Measurements from ENCODE around the gene HEATR5A. TPM values are rescaled to one million over a fixed set of nuclear protein-coding genes. Genes with fewer than 3 reads are reported as not detected.

Gene HEATR5A
- polyA plus RNA-seq, 1 donor (not counting 4 experiments of a cell fraction or from before 2014, with no cell fraction given) = 16.7 TPM

DNA sequence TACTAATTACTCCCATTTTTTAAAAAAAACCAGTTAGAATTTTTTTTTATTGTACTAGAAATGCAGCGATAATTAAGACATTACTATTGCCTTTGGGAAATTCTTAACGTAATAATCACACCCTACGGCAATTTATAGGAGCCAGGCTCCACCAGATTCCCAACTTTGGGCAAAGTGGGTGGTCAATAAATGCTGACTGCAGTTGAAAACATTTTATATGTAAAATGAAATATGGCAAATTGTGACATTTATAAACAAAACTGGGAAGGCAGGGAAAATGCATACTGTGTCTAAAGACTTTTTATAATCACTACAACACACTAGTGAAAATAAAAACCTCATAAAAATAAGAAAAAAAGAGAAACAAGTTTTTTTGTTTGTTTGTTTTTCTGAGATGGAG is 119.5 kb downstream of the HEATR5A start:
- no peaks in the 10 kb centered on the region for H3K9me1 ChIP-seq (ENCODE audit: control insufficient read depth, extremely low read depth, insufficient read depth, low read length)
- dilution Hi-C loops (cut with MboI; ENCODE audit: extremely low pct_ligation_motif_present, low sequenced_read_pairs) = no loop called here
- no peak overlapping the region for H3K9ac ChIP-seq (ENCODE audit: control insufficient read depth, extremely low read depth, insufficient read depth, low read length)
- H4K20me1 ChIP-seq (ENCODE audit: control insufficient read depth, extremely low read depth, insufficient read depth, low read length) = no peaks in the 10 kb centered on the region
- no peak overlapping the region for H2AFZ ChIP-seq (ENCODE audit: control insufficient read depth, low read length)
- H3K9me3 ChIP-seq (ENCODE audit: control insufficient read depth, low read depth, low read length) = no peaks in the 10 kb centered on the region
- H3K4me3 ChIP-seq (ENCODE audit: control insufficient read depth in 2 of 3, extremely low read depth in 1 of 3, insufficient read depth in 2 of 3, low read depth in 1 of 3, low read length in 3 of 3) = no peak overlapping the region
- no peaks in the 10 kb centered on the region for H3K27me3 ChIP-seq (ENCODE audit: control insufficient read depth, extremely low read depth, insufficient read depth, low read length)
- FAIRE-seq = no peak
- H3K4me1 ChIP-seq (ENCODE audit: control insufficient read depth, extremely low read depth, insufficient read depth, low read length) = no peaks in the 10 kb centered on the region
- H3K79me2 ChIP-seq (ENCODE audit: control insufficient read depth, insufficient read depth, low read length) = no peaks in the 10 kb centered on the region
- peaks cover 0 to 4% of the 10 kb centered on the region in 2 experiments for H3K36me3 ChIP-seq (ENCODE audit: control insufficient read depth in 2 of 2, extremely low read depth in 1 of 2, insufficient read depth in 2 of 2, low read length in 2 of 2)
- no peak overlapping the region for H3K27ac ChIP-seq (ENCODE audit: control insufficient read depth, insufficient read depth, low read length)
- no peak for DNase-seq (ENCODE audit: low read depth, low spot score)
- no peak for TF ChIP-seq EZH2 (IDR thresholded peaks at IDR 0.05; ENCODE audit: low read length)
- TF ChIP-seq, protein P1, sequence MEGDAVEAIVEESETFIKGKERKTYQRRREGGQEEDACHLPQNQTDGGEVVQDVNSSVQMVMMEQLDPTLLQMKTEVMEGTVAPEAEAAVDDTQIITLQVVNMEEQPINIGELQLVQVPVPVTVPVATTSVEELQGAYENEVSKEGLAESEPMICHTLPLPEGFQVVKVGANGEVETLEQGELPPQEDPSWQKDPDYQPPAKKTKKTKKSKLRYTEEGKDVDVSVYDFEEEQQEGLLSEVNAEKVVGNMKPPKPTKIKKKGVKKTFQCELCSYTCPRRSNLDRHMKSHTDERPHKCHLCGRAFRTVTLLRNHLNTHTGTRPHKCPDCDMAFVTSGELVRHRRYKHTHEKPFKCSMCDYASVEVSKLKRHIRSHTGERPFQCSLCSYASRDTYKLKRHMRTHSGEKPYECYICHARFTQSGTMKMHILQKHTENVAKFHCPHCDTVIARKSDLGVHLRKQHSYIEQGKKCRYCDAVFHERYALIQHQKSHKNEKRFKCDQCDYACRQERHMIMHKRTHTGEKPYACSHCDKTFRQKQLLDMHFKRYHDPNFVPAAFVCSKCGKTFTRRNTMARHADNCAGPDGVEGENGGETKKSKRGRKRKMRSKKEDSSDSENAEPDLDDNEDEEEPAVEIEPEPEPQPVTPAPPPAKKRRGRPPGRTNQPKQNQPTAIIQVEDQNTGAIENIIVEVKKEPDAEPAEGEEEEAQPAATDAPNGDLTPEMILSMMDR (optimal IDR thresholded peaks at IDR 0.05 in 1 of 3, IDR thresholded peaks at IDR 0.05 in 1 of 3, conservative IDR thresholded peaks at IDR 0.05 in 1 of 3; ENCODE audit: extremely low read depth in 1 of 3, insufficient read depth in 2 of 3, low read length in 3 of 3) = no peak
- H3K4me2 ChIP-seq (ENCODE audit: control insufficient read depth, extremely low read depth, insufficient read depth, low read depth, low read length) = no peak overlapping the region

DNA sequence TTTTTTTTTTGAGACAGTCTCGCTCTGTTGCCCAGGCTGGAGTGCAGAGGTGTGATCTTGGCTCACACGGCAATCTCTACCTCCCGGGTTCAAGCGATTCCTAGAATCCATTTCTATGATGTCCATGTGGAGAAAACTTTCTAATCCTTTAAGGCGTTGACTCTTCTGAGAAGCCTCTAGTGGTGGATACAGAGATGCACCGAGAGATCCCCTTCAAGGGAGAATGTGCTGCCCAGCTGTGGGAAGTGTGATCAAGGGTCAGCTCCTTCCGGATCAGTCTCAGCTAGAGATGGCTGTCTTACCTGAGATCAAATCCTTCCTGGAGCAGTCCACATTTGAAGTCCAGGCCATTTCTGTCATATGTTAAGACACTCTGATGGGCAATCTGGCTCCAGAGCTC is 120.1 kb downstream of the HEATR5A start:
- no peaks in the 10 kb centered on the region for H3K79me2 ChIP-seq (ENCODE audit: control insufficient read depth, insufficient read depth, low read length)
- H3K9ac ChIP-seq (ENCODE audit: control insufficient read depth, extremely low read depth, insufficient read depth, low read length) = no peak overlapping the region
- H4K20me1 ChIP-seq (ENCODE audit: control insufficient read depth, extremely low read depth, insufficient read depth, low read length) = no peaks in the 10 kb centered on the region
- peaks cover 0 to 4% of the 10 kb centered on the region in 2 experiments for H3K36me3 ChIP-seq (ENCODE audit: control insufficient read depth in 2 of 2, extremely low read depth in 1 of 2, insufficient read depth in 2 of 2, low read length in 2 of 2)
- FAIRE-seq (no peak), DNase-seq (ENCODE audit: low read depth, low spot score) (no peak)
- H3K27ac ChIP-seq (ENCODE audit: control insufficient read depth, insufficient read depth, low read length) = no peak overlapping the region
- no peaks in the 10 kb centered on the region for H3K4me1 ChIP-seq (ENCODE audit: control insufficient read depth, extremely low read depth, insufficient read depth, low read length)
- no peaks in the 10 kb centered on the region for H3K27me3 ChIP-seq (ENCODE audit: control insufficient read depth, extremely low read depth, insufficient read depth, low read length)
- no peak for TF ChIP-seq EZH2 (IDR thresholded peaks at IDR 0.05; ENCODE audit: low read length)
- TF ChIP-seq, protein P1 (optimal IDR thresholded peaks at IDR 0.05 in 1 of 3, IDR thresholded peaks at IDR 0.05 in 1 of 3, conservative IDR thresholded peaks at IDR 0.05 in 1 of 3; ENCODE audit: extremely low read depth in 1 of 3, insufficient read depth in 2 of 3, low read length in 3 of 3) = peak in 1 of 3 experiments; percentile 27
- dilution Hi-C loops (cut with MboI; ENCODE audit: extremely low pct_ligation_motif_present, low sequenced_read_pairs) = no loop called here
- no peak overlapping the region for H3K4me3 ChIP-seq (ENCODE audit: control insufficient read depth in 2 of 3, extremely low read depth in 1 of 3, insufficient read depth in 2 of 3, low read depth in 1 of 3, low read length in 3 of 3)
- no peaks in the 10 kb centered on the region for H3K9me3 ChIP-seq (ENCODE audit: control insufficient read depth, low read depth, low read length)
- no peaks in the 10 kb centered on the region for H3K9me1 ChIP-seq (ENCODE audit: control insufficient read depth, extremely low read depth, insufficient read depth, low read length)
- H2AFZ ChIP-seq (ENCODE audit: control insufficient read depth, low read length) = no peak overlapping the region
- no peak overlapping the region for H3K4me2 ChIP-seq (ENCODE audit: control insufficient read depth, extremely low read depth, insufficient read depth, low read depth, low read length)

All from keratinocyte (primary cell).